GM15510 (cell line): ENCODE measurements around the gene RNF215.

Experiments used
- POLR2A ChIP-seq: IDR thresholded peaks from 3 replicates; pipeline ENCODE4 v1.6.1; 2011; ENCODE audit warnings: borderline replicate concordance; ENCODE audit not compliant: insufficient read length; ENCODE audit errors: extremely low read depth

The RNF215 gene

DNA sequence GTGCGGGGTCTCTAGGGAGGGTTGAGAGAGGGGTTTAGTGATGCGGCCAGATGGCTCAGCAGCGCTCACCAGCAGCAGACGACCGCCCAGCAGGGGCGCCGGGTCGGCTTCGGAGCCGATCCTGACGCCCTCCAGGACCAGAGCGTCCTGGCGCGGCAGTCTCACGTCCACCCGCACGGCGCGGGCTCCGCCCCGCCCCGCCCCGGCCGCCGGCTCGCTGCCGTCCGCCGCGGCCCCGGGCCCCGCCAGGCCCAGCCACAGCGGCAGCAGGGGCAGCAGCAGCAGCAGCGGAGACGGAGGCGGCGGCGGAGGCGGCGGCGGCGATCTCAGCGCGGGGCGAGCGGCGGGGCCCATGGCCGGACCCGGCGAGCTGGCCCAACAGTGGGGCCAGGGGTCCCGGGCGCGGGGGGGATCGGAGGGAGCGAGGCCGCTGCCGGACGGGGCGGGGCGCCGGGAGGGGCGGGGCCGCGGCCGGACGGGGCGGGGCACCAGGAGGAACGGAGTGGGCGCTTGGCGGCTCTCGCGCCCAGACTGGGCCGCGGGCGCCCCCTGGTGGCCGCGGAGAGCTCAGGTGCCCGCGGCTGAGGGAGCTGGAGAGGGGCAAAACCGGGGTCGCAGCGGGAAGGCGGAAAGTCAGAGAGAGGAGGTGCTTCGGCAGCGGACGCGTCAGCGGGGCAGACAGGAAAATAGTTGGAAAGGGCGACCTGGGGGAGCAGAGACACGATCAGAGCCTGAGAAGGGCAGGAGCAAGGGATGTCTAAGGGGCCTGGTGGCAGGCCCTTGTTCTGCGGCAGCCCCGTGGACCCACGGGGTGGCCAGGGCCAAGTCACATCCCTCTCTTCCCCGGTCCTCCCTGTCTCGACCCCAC, at the start of gene RNF215:
TSS of gene RNF215 (minus strand) at position 452 of the 868 bp plus-strand sequence. CDS start at position 354, 98 bp downstream.
- TF ChIP-seq POLR2A, result peak; percentile 48

GRCh38 chr22:30436196-30436595, 49.0 kb upstream of the RNF215 start:
- TF ChIP-seq POLR2A, result no peak

DNA sequence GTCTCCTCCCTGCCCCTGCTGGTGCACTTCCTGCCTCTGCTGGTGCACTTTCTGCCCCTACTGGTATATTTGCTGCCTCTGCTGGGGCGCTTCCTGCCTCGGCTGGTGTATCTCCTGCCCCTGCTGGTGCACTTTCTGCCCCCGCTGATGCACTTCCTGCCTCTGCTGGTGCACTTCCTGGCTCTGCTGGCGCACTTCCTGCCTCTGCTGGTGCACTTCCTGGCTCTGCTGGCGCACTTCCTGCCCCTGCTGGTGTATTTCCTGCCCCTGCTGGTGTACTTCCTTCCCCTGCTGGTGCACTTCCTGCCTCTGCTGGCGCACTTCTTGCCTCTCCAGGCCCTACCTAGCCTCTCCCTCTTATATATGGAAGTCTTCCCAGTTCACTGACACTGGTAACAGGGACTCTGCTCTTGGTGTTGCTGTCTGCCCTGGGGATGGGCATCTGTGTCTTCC, 48.5 kb upstream of the RNF215 start:
- peak; percentile 44 for TF ChIP-seq POLR2A

DNA sequence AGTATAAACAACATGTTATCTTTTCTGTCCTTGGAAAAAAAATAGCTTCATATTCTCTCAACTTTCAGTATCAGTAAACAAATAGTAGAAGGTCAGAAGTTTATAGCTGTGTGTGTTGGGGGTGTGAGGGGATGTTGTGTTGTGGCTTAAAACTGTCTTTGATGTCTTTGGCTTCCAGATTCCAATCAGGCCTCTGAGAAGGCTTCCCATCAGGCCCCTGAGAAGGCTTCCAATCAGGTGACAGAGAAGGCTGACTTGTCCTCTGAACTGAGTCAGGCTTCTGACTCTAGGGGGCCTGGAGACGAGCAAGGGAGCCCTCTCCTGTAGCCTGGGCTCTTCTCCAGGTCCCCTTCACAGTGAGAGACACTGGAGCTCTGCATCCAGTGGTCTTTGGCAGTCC, 47.6 kb upstream of the RNF215 start:
- no peak for TF ChIP-seq POLR2A

- no peak for TF ChIP-seq POLR2A
These were observed 46.6 kb upstream of the RNF215 start for GRCh38 chr22:30433773-30434172.

DNA sequence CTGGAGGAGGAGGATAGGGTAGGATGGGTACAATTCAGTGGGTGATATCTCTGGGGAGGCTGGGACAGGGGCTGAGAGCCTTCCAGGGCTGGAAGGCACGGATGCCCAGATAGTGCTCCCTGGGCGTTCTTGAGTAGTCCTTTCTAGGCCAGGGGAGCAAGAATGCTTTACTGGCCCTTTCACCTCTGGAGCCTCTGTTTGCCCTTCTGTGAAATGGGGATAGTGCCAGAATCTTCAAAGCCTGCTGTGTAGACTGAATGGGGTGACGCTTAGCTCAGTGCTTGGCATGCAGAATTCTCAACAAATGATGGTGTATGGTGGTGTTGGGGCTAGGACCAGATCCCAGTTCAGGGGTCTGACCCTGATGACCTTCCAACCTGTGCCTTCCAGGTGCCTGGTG, 46.0 kb upstream of the RNF215 start:
- no peak for TF ChIP-seq POLR2A

DNA sequence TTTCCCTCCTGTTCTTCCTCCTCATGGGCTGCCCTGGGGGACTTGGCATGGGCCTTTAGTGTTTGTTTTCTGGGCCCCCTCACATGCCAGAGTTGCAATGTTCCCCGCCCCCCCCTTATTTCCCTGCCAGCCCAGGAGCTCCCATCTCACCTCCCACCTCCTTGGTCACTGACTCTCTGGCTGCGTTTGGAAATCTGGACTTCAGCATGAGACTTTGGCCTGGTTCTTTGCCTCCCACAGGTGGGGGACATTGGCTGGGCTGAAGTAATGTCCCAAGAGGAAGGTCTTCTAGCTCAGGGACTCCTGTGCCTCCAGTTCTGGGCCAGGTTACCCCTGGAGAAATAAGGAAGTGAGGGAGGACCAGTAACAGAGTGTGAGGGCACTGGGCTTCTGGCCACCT, 45.3 kb upstream of the RNF215 start:
- no peak for TF ChIP-seq POLR2A

GRCh38 chr22:30432096-30432495, 44.9 kb upstream of the RNF215 start:
- TF ChIP-seq POLR2A, result no peak

- no peak for TF ChIP-seq POLR2A
These were observed 43.7 kb upstream of the RNF215 start for GRCh38 chr22:30430933-30431332.

DNA sequence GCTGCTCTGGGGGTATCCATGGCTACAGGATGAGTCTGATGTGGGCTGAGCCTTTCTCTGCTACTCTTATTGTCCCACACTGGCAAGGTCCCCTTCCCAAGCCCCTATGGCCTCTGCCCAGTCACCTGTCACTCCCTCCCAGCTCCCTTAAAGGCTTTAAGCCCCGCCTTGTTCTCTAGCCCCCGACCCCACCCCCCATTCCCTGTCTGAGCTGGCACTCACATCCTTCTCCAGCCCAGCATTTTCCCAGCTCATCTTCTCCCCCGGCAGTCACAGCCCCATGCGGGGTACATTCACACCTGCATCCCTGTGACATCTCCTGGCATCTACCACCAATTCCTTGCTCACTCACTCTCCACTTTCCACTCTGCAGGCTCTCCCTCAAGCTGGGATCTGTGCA, 42.7 kb upstream of the RNF215 start:
- TF ChIP-seq POLR2A, result no peak

- TF ChIP-seq POLR2A, result no peak
These were observed 40.7 kb upstream of the RNF215 start for GRCh38 chr22:30427871-30428270.

DNA sequence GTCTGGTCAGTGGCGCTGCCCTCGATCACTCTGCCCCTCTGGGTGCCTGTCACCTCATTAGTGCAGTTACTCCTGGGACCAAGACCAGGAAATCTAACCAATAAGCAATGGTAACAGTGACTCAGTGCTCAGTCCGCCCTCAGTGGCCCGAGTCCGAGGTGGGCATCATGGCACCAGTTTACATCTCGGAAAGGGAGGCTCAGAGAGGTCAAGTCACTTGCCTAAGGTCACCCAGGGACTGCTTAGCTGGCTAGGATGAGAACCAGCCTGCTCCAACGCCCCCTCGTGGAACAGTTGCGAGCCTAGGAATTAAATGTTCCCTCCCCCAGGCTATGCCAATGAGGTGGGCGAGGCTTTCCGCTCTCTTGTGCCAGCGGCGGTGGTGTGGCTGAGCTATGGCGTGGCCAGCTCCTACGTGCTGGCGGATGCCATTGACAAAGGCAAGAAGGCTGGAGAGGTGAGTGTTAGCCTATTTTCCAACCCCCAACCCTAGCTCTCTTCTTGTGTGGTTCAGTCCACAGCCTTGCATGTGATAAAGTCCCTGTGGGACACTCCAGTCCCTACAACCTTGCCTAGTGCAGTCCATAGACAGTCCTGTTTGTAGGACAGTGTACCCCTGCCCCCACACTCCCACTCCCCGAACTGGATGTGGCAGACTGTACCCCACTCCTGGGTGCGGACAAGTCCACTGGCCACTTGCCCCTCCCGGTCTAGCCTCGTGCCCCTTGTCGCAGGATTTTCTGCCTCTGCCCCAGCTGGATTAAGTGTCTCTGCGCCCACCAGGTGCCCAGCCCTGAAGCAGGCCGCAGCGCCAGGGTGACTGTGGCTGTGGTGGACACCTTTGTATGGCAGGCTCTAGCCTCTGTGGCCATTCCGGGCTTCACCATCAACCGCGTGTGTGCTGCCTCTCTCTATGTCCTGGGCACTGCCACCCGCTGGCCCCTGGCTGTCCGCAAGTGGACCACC, 39.5 kb upstream of the RNF215 start:
- TF ChIP-seq POLR2A, result no peak

GRCh38 chr22:30425616-30426387, 38.6 kb upstream of the RNF215 start, which contains the start of gene MTFP1:
MTFP1 (plus strand) TSS chr22:30425768; CDS start chr22:30425880, 112 bp downstream.
- TF ChIP-seq POLR2A, result peak; percentile 71

DNA sequence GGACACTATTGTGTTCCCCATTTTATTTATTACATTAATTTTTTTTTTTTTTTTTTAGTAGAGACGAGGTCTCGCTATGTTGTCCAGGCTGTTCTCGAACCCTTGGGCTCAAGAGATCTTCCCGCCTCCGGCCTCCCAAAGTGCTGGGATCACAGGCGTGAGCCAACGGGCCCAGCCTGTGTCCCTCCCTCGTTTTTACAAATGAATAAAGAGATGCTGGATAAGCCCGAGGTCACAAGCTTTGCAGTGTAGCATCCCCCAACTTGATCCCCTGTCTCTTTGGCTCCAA, 38.1 kb upstream of the RNF215 start:
- no peak for TF ChIP-seq POLR2A

DNA sequence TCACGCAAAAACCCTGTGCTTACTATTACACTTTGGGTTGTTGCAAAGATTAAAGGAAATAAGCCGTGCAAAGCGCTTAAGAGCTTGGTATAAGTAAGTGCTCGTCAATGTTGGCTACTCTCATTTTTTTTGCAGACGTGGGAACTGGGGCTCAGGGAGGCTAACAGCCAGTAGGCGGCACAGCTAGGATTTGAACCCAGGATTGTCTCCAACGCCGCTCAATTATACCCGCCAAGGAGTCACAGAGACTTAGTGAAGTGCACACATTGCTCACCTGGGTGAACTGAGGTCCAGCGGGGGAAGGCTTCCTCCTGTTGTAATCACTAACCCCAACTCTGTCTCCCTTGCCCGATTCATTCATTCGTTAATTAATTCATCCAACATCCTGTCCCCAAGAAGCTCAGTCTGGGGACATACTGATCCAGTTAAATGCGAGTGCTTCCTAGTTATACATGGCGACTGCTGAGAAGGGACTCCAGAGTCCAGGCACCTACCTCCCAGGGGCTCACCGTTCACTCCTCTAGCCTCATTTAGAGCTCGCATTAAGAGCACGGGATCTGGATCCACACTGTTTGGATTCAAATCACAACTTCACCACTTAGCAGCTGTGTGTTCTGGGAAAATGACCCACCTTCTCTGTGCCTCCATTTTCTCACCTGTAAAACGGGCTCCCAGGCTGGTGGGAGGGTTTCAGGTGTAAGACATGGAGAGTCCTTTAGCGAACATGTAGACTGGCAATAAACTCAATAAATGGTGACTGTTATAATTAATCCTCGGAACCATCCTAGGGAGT, 37.5 kb upstream of the RNF215 start:
- TF ChIP-seq POLR2A, result no peak
